ENCODE results near the gene PRR20G. TPM values are rescaled to one million over a fixed set of nuclear protein-coding genes. Genes with fewer than 3 reads are reported as not detected.

Gene PRR20G
- total RNA-seq, 1 donor from 2014 or later = 0.75 TPM

GRCh38 chr3:127256733-127257271 is 31.0 kb downstream of the PRR20G start:
- Histone ChIP-seq H3K36me3 (ENCODE audit: control insufficient read depth, insufficient read depth, low read length) (no peaks in the 10 kb centered on the region), H3K27me3 (ENCODE audit: control insufficient read depth, insufficient read depth, low read length) (peaks cover 6% of the 10 kb centered on the region), H3K4me3 (ENCODE audit: low read depth, low read length) (no peak overlapping the region)
- TF ChIP-seq CTCF (IDR thresholded peaks at IDR 0.05; ENCODE audit: insufficient read depth, low read length, poor library complexity, severe bottlenecking) = no peak
- DNase-seq (ENCODE audit: low read depth) = no peak

- Histone ChIP-seq H3K4me3 (ENCODE audit: low read depth, low read length) (no peak overlapping the region), H3K27me3 (ENCODE audit: control insufficient read depth, insufficient read depth, low read length) (peaks cover 6% of the 10 kb centered on the region), H3K36me3 (ENCODE audit: control insufficient read depth, insufficient read depth, low read length) (no peaks in the 10 kb centered on the region)
- TF ChIP-seq CTCF (IDR thresholded peaks at IDR 0.05; ENCODE audit: insufficient read depth, low read length, poor library complexity, severe bottlenecking) = no peak
- no peak for DNase-seq (ENCODE audit: low read depth)
These were observed 31.7 kb downstream of the PRR20G start for GRCh38 chr3:127256138-127256537.

GRCh38 chr3:127255516-127255915 is 32.3 kb downstream of the PRR20G start:
- no peak overlapping the region for H3K4me3 ChIP-seq (ENCODE audit: low read depth, low read length)
- peaks cover 6% of the 10 kb centered on the region for H3K27me3 ChIP-seq (ENCODE audit: control insufficient read depth, insufficient read depth, low read length)
- H3K36me3 ChIP-seq (ENCODE audit: control insufficient read depth, insufficient read depth, low read length) = no peaks in the 10 kb centered on the region
- no peak for TF ChIP-seq CTCF (IDR thresholded peaks at IDR 0.05; ENCODE audit: insufficient read depth, low read length, poor library complexity, severe bottlenecking)
- no peak for DNase-seq (ENCODE audit: low read depth)

- no peak for DNase-seq (ENCODE audit: low read depth)
- Histone ChIP-seq H3K4me3 (ENCODE audit: low read depth, low read length) (no peak overlapping the region), H3K27me3 (ENCODE audit: control insufficient read depth, insufficient read depth, low read length) (peaks cover 6% of the 10 kb centered on the region), H3K36me3 (ENCODE audit: control insufficient read depth, insufficient read depth, low read length) (no peaks in the 10 kb centered on the region)
- TF ChIP-seq CTCF (IDR thresholded peaks at IDR 0.05; ENCODE audit: insufficient read depth, low read length, poor library complexity, severe bottlenecking) = peak; percentile 65
These were observed 33.1 kb downstream of the PRR20G start for GRCh38 chr3:127254730-127255129.

GRCh38 chr3:127254033-127254644 is 33.7 kb downstream of the PRR20G start:
- peaks cover 6% of the 10 kb centered on the region for H3K27me3 ChIP-seq (ENCODE audit: control insufficient read depth, insufficient read depth, low read length)
- no peaks in the 10 kb centered on the region for H3K36me3 ChIP-seq (ENCODE audit: control insufficient read depth, insufficient read depth, low read length)
- H3K4me3 ChIP-seq (ENCODE audit: low read depth, low read length) = no peak overlapping the region
- DNase-seq (ENCODE audit: low read depth) = no peak
- no peak for TF ChIP-seq CTCF (IDR thresholded peaks at IDR 0.05; ENCODE audit: insufficient read depth, low read length, poor library complexity, severe bottlenecking)

GRCh38 chr3:127253491-127253890 is 34.4 kb downstream of the PRR20G start:
- peaks cover 6% of the 10 kb centered on the region for H3K27me3 ChIP-seq (ENCODE audit: control insufficient read depth, insufficient read depth, low read length)

More at GRCh38 chr3:127253491-127253890, 34.4 kb downstream of the PRR20G start:
- TF ChIP-seq CTCF (IDR thresholded peaks at IDR 0.05; ENCODE audit: insufficient read depth, low read length, poor library complexity, severe bottlenecking) = no peak
- Histone ChIP-seq H3K4me3 (ENCODE audit: low read depth, low read length) (no peak overlapping the region), H3K36me3 (ENCODE audit: control insufficient read depth, insufficient read depth, low read length) (no peaks in the 10 kb centered on the region)
- no peak for DNase-seq (ENCODE audit: low read depth)
